DMS153 treated with DMSO at 0.1 percent for 48 hours (cell line): Measurements from ENCODE around the gene BOLL.
"Not testable (repeated sequence)": the region's sequence is repeated elsewhere in the genome, so short reads cannot be mapped to it uniquely, and the experiment has no call there.

Source experiments
- DNase-seq: peaks from one replicate; lab custom pipeline; 2025; ENCODE audit not compliant: unreplicated experiment; lab: John Stamatoyannopoulos, UW

Gene BOLL

DNA sequence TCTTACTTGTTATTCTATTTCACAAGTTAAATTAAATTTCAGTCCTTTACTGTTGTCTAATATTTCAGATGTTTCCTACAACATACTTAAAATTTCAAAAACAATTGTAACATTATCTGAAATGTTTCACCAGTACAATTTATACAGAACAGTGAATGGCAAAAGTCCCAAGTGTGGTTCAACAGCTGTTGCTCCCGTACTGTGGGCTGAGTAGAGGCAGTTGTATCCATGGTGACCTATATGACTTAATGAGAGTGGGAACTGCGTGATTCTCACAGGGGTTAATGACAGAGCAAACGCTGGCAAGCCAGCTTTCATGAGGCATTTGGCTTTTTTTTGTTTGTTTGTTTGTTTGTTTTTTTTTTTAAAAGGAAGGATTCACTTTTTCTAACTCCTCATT lies 13.9 kb upstream of the BOLL start:
- DNase-seq, result no peak

DNA sequence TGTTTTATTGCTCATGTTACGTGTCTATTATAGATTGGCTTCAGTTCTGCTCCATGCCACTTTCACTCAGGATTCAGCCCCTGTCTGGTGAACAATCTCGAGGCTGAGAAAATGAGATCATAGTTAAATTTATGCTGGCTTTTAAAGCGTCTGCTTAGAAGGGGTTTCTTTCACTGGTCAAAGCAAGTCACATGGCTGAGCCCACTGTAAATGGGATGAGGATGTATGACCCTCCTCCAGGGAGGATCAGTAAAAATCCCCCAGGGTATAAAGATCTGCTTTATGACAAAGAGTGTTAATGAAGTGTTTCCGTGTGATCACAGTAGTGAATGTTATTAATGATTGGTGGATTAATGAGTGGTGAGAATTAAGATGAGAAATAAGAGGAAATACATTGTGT lies 13.1 kb upstream of the BOLL start:
- DNase-seq, result no peak

DNA sequence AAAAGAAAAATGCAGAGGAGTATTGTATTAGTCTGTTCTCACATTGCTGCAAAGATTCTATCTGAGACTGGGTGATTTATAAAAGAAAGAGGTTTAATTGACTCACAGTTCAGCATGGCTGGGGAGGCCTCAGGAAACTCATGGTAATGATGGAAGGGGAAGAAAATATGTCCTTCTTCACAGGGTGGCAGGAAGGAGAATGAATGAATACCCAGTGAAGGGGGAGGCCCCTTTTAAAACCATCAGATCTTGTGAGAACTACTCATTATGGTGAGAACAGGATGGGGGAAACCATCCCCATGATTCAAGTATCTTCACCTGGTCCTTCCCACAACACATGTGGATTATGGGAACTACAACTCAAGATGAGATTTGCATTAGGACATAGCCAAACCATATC lies 10.2 kb upstream of the BOLL start:
- no peak for DNase-seq

DNA sequence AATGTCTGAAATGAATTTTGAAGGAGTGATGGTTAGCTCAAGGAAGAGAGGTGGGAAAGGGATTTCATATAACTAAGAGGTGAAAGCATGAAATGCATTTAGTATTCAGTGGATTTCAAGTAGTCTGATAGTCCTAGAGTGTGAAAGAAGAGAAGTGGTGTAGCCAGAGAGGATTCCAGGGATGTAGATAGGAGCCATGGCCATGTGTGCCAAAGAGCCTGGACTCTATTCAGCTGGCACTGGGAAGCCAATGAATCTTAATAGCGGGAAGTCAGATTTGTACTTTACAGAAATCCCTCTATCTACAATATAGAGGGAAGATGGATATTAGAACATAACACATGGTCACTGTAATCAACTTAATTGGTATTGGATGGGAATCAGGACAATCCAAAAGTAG lies 8.3 kb upstream of the BOLL start:
- DNase-seq, result no peak

DNA sequence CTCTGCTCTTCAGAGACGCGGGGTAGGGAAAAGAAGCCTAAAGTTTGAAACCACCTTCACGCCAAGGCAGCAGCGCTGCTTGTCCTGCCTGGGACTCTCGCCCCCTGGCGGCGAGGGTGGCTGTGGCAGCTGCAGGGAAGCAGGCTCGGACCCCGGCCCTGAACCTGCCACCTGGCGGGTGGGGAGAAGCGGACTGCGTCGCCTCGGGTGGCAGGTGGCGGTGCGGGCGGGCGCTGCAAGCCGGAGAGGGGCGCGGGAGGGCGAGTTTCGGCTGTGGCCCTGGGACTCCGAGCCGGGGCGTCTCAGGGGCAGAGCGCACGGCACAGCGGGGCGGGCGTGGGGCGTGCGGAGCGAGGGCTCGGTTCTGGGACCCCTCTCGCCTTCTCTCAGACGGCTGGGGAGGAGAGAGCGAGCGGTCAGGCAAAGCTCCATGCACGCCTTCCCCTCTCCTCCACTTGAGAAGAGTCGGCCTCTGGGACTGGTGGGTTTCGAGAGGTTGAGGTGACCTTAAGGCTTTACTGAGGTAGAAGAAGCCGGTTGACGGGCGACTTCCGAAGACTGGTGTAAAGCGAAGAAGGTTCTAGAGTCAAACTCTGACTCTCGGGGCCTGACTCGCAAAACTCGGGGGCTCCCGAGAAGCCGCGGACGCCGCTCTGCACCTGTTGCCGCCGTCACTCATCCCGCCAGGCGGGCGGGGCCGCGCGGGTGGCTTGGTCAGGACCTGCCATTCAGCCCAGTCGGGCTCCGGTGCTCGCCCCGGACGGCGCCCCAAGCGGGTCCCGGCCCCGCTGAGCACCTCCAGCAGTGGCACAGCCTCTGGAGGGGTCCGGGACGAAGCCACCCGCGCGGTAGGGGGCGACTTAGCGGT lies 1.1 kb upstream of the BOLL start:
- no peak for DNase-seq

DNA sequence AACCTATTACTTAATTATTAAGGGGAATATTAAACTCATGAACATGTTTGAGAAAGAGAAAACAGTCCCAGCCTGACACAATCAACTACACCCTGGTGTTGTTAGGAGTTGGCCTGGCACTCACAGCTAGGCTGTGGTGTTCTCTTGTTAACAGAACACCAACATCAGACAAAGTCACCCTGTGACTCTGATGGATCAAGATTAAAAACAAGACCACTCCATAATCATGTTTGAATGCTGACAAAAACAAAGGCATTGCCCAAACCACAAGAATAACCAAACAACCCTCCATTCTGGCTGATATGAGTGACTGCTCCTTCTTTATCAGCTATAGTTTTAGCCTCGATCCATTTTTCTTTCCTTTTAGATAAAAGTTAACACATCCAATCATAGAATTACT lies 3.0 kb downstream of the BOLL start:
- DNase-seq, result no peak

DNA sequence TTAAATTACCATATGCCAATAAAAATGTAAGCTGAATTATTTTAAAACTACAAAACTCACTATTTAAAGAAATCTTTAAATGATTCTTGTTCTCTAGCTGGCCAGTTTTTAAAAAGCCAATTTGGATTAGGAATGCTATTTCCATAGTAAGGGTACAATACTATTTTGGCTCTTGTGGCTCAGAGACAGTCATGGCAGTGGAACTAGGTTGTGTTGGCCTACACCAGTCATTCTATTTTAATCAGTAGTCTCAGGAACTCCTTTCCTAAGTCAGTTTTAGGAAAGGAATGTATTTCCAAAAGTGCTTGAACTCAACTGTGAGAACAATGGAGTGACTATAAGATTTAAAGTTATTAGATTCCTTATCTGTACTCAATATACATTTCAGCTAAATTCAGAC lies 5.9 kb downstream of the BOLL start:
- DNase-seq, result no peak

DNA sequence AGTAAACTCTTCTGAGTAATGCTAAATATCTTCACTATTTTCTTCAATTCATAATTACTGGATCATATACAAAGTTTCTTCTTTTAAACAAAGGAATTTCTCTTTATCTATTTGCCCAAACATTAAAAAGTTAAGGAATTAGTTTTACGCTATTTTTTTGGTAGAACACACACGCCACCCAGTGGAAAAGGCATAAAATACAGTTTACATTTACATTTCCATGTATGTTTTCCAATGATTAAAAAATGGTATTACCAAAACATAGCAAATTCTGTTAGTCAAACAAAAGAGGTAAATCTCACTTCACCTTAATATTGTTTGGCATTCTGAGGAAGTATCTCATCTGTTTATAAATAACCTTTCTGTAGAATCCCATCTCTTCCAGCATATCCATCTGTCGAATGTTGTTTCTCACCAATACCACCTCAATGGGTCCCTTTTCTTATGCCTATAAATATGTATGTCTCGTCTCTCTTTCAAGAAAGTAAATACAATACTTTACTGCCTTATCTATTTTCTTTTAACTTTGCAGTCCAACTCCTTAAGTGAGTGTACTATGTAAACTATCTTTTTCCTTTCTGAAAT lies 7.2 kb downstream of the BOLL start:
- DNase-seq, result peak; percentile 14

DNA sequence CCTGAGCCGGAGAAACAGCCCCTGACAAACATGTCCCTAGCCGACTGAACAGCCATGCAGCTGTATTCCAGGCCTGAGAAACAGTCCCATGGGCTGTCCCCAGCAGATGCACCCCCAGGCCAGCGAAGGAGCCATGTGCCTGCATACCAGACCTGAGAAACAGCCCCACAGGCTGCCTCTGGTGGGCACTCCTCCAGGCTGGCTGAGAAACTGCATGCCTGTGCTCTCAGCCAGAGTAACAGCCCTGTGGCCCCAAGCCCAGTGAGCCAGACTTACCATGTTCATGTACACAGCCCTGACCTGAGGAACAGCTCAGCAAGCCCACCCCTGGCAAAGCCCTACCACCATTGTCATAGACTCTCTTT lies 24.8 kb downstream of the BOLL start:
- no peak for DNase-seq

DNA sequence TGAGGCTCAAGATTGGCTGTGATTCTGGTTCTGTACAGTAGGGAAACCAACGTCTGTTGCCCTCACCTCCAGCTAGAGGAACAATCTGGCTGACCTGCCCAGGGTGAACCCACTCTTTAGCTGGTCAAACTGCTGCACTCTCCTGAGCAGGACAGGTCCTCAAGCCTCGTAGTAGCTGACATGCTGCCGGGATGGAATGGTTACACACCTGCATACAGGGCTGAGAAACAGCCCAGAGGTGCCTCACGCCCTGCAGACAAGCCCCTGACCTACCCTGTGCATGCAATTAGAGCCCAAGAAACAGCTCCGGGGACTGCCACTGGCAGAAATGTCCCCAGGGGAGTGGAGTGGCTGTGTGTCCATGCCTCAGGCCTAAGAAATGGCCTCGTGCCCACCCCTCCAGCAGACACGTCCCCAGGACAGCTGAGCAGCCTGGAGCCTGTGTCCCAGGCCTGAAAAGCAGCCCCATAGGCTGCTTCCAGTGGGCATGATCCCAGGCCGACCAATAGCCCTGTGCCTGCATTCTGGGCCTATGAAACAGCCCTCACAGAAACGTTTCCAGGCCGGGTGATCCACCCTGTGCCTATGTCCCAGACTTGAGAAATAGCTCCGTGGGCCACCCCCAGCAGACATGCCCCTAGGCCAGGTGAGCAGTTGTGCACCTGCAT lies 25.4 kb downstream of the BOLL start:
- DNase-seq, result no peak

DNA sequence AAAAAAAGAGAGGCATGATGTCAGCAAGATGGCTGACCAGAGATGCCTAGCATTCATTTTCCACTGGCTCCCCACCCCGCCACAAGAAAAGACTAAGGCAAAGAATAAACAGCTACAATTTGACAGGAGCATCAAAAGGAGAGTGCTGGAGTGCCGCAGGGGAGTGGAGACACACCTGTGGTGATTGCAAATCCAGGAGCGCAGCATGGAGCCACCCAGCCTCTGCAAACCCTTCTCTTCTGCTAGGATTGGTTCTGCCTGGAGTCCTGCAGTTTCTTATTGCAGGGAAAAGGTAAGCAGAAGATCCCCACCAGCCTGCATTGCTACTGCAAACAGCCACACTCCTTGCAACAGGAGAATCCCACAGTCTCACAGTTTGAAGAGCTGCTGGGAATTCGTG lies 26.1 kb downstream of the BOLL start:
- DNase-seq, result no peak

DNA sequence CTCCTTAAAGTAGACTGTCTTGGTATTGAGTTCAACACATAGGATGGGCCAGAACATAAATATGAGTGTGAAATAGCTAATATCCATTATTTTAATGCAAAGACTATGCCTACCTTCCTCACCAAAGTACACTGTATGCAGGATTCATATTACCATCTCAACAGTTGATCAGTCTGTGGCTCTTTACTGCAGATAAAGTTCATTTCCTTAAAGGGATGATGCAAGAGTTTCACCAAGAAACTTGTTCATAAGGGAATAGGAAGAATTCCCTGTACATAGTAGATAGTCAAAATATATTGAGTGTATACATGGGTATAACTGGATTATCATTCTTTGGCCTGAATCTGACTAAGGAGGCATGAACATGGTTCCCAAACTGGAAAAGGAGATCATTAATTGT lies 44.9 kb downstream of the BOLL start:
- no peak for DNase-seq

DNA sequence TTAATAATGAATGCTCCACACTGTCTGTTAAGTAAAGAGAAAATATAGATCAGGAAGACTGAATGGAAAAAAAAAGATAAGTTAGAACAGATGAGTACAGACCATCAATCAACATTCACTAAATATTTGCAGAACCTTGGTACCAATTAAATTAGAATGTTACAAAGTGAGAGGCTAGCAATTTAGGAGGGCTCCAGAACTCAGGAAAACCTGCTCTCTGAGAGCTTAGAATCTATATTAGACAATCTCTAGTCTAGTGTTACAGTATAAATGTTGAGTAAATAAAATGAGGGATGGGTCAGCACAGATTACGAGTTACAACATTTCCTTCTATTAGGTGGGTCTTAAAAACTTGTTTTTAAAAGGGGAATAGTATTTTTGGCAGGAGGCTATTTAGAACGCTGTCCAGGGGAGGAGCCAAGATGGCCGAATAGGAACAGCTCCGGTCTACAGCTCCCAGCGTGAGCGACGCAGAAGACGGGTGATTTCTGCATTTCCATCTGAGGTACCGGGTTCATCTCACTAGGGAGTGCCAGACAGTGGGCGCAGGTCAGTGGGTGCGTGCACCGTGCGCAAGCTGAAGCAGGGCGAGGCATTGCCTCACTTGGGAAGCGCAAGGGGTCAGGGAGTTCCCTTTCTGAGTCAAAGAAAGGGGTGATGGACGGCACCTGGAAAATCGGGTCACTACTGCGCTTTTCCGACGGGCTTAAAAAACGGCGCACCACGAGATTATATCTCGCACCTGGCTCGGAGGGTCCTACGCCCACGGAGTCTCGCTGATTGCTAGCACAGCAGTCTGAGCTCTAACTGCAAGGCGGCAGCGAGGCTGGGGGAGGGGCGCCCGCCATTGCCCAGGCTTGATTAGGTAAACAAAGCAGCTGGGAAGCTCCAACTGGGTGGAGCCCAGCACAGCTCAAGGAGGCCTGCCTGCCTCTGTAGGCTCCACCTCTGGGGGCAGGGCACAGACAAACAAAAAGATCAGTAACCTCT lies 56.3 kb downstream of the BOLL start:
- not testable (repeated sequence) for DNase-seq

DNA sequence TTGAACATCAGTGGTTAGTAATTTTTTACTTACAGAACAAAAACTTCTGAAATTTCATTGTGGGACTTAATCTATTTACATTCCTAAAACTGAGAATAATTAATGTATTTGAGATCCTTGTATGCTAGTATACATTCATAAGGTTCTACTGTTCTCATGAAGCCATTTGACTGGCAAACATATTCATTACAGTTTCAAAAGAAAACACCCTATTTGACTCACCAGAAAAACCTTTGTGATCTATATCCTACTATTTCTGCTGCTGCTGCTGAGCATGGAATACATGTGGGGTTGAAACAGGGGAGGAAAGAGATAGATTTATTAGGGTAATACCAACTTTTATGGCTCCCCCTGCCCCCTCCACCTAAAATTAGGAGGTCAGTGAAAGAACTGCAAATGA lies 58.1 kb downstream of the BOLL start:
- no peak for DNase-seq

DNA sequence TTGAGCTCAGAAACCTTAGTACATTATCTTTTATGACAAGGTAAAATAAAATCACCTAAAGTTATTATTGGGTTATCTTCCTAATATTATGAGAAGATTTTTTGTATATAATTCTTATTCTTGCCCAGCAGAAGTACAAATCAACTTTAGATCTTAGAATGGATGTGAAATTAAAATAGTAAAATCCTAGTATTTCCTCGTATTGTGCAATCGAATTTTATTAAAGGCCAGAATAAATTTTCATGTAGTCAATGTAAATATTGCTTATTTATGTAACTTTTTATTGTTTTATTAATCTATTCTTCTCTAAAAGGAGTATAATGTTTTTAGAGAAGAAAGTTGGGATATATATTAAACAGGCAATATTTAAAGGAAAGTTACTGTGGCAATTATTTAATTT lies 67.3 kb downstream of the BOLL start:
- DNase-seq, result no peak

DNA sequence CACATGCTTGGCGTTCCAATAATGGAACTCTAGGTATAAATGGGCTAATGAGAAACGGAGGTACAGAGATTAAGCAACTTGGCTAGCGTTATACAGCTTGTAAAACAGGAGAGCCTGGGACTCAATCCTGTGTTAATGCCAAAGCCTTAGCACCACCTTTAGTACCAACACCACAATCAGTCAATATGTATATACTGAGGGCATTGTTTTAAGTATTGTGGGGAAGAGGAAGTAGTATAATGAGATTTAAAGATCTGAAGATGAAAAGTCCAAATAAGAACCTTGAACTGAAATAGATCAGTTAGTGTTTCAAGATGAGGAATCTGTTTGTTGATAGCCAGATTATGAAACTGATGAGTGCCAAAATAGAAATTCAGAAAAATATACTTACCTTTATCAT lies 71.8 kb downstream of the BOLL start:
- DNase-seq, result no peak

DNA sequence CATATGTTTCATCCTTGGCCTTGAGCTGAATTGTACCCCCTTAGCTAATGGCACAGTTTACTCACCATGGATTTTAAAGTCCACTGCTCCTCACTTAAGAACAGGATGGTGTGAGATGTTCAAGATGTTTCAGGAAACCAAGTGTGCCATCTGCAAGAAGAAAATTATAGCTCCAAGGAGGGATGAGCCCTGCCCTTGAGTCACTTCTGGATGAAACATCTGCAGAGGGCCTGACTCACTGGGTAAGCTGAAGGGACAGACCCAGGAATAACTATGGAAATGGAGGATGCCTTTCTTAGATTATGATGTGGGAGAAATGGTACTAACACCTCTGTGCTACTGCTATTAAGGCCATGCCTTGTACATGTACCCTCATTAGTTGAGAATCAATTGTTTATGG lies 73.5 kb downstream of the BOLL start:
- no peak for DNase-seq

DNA sequence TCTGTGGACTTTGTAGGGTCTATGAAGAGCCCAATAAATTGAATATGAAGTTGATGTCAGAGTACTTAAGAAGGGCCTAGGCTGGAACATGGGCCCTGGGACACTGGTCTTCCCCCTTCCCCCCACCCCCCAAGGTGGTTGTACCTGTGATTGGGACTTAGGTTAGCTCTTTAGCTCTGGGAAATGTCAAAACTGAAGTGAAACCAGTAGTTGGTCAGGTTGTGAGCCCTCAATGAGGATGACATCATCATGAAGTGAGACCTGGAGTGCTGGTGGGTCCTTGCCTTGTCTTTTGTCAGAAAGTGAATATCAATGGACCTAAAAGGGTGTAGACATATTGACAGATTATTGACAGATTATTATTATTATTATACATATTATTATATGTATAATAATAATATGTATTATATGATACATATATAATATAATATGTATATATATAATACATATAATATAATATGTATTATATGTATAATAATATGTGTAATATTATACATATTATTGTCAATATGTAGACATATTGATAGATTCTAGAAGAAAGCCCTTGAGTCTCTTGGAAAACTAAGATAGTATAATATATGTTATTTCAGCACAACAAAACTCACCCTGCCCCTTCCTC lies 74.6 kb downstream of the BOLL start:
- no peak for DNase-seq

DNA sequence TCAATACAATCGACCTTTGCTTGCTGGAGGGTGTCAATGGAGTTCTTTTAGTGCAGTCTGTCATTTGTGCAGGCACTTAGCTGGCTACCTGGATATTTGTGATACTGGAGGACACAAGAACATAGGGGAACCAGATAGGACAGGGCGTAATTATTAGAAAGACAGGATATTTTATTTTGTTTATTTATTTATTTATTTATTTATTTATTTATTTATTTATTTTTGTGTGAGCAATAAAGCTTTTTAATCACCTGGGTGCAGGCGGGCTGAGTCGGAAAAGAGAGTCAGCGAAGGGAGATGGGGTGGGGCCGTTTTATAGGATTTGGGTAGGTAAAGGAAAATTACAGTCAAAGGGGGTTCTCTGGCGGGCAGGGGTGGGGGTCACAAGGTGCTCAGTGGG lies 76.0 kb downstream of the BOLL start:
- not testable (repeated sequence) for DNase-seq

DNA sequence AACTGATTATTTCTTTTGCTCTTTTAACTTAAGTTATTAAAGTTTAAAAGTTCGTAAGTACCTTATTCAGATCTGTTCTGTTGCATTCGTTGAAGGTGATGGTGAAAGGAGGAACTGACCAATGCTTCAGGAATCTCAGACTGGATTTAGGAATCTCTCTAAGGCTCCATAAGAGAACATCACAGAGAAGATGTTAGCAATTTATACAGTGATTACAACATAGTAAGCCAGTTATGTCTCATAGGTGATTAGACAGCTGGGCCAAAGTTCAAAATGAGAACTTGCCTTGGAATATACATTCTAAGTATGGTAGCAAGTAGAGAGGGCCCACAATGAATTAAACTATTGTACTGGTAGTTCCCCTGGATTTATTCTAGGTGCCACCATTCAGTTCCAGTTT lies 76.8 kb downstream of the BOLL start:
- DNase-seq, result no peak
